Measurements from ENCODE around the gene OXCT2. TPM values are rescaled to one million over a fixed set of nuclear protein-coding genes. Genes with fewer than 3 reads are reported as not detected.

OXCT2 gene
- total and polyA plus RNA-seq, 9 of the 15 experiments (the other 6 are each of a cell fraction or from before 2014, with no cell fraction given) = 0.08 to 0.64 (median 0.22) TPM; not detected in 2

- TF ChIP-seq MGA (IDR thresholded peaks at IDR 0.05) (peak; percentile 90), ZBTB11 (CRISPR knock-in tag; IDR thresholded peaks at IDR 0.05) (0 out of 6 replicates have a peak, but pooled peaks of 1 of the 3 experiments have one; percentile 48), ZNF766 (CRISPR knock-in tag; conservative IDR thresholded peaks at IDR 0.05) (peak; percentile 64; the same call in 1 of the 2 replicates)
Measured at GRCh38 chr1:39817091-39817932, 46.2 kb upstream of the OXCT2 start (continued).

Measured in K562 (cell line).